ENCODE results near the gene TUBGCP2.

- no peak for TF ChIP-seq EZH2phosphoT487 (IDR thresholded peaks at IDR 0.05; ENCODE audit: insufficient read depth, low read depth)
- no peak for TF ChIP-seq EZH2 (IDR thresholded peaks at IDR 0.05; ENCODE audit: insufficient read depth, poor library complexity, severe bottlenecking)
Measured at GRCh38 chr10:133231946-133232574, 76.6 kb downstream of the TUBGCP2 start.

Data from GM23248 (cell line).